GM18907 (cell line): ENCODE measurements around the gene TM9SF4.
"Not testable (repeated sequence)": the region's sequence is repeated elsewhere in the genome, so short reads cannot be mapped to it uniquely, and the experiment has no call there.

Source experiments
- ATAC-seq: cut with Tn5 transposase; IDR thresholded peaks from one replicate; pipeline ENCODE4 v1.9.1; 2021; ENCODE audit warnings: mild to moderate bottlenecking, moderate library complexity; ENCODE audit not compliant: unreplicated experiment

TM9SF4 gene

GRCh38 chr20:32089637-32090362 is 19.7 kb upstream of the TM9SF4 start:
- ATAC-seq = no peak

DNA sequence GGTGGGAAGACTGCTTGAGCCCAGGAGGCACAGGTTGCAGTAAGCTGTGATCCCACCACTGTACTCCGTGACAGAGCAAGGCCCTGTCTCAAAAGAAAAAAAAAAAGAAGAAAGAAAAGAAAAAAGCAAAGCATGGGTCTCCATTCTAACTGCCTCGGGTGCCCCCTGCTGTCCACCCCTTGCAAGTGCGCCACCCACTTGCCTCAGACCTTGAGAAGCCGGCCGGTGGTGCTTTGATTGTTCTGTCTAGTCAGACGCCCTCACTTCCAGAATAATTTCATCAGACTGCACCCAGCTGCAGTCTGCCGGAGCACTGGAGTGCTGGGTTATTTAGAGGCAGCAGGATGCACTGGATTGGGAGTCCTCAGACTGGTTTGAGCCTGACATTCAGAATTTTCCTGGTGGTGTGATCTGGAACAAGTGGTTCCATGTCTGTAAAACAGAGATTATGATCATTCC is 17.6 kb upstream of the TM9SF4 start:
- peak; percentile 67 for ATAC-seq

DNA sequence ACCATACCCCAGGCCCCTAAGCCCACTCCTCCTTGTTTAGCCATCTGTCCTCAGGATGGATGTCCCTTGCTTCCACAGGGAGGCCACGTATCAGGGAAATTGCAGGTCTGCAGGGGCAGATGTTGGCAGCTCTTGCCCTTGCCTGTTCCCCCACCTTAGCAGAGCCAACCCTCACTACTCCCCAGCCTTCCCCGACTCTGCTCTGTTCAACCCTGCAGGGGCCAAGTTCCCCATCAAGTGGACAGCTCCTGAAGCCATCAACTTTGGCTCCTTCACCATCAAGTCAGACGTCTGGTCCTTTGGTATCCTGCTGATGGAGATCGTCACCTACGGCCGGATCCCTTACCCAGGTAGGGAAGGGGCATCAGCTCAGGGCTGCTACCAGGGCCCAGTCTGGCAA is 10.7 kb upstream of the TM9SF4 start:
- no peak for ATAC-seq

GRCh38 chr20:32108814-32109391 is 611 bp upstream of the TM9SF4 start:
- ATAC-seq = no peak

DNA sequence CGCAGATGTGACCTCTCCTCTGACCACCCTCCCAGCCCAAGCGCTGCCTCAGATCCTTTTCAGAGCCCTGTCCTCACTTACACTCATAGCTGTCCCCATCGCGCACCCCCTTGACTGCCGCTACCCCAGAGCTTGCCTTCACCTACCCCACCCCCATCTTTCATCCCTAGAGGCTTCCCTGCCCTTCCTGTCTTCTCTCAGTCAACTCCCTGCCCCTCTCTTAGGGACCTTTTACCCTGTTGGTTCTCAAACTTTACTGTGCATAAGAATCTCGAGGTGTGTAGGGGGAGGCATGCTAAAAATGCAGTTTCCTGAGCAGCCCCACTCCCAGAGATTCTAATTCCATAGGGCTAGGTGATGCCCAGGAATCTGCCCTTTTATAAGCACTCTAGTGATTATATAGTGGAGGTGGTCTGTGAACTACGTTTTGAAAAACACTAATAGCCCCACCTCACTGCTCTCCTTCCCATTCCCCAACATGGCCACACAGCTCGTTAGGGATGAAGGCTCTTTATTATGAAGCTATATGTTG is 725 bp downstream of the TM9SF4 start:
- ATAC-seq = no peak

GRCh38 chr20:32110727-32111126 is 1.2 kb downstream of the TM9SF4 start:
- ATAC-seq = no peak

DNA sequence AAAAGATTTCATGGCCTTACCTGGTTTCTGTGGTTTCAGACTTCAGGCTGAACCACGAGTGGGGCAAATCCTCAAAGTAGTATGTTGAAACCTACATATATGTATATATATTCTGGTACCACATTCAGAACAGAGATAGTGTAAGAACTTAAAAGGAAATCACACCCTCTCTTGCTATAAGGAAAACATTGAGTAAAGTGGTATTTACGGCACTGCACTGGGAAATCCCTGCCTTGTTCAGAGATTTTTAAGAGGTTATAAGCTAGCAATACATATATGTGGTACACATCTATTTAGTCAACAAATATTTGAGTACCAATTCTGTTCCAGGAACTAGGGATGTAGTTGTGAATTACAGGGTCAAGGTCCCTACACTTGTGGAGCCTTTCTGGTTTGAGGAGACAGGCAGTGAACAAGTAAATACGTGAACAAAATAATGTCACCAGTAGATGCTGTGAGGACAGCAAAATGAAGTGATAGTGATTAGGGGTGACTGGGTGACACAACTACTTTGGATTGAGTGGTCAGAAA is 1.7 kb downstream of the TM9SF4 start:
- no peak for ATAC-seq

- no peak for ATAC-seq
Measured at GRCh38 chr20:32111753-32112152, 2.2 kb downstream of the TM9SF4 start.

- ATAC-seq = no peak
Measured at GRCh38 chr20:32112841-32113240, 3.3 kb downstream of the TM9SF4 start.

- no peak for ATAC-seq
Measured at GRCh38 chr20:32113591-32114260, 4.2 kb downstream of the TM9SF4 start.

DNA sequence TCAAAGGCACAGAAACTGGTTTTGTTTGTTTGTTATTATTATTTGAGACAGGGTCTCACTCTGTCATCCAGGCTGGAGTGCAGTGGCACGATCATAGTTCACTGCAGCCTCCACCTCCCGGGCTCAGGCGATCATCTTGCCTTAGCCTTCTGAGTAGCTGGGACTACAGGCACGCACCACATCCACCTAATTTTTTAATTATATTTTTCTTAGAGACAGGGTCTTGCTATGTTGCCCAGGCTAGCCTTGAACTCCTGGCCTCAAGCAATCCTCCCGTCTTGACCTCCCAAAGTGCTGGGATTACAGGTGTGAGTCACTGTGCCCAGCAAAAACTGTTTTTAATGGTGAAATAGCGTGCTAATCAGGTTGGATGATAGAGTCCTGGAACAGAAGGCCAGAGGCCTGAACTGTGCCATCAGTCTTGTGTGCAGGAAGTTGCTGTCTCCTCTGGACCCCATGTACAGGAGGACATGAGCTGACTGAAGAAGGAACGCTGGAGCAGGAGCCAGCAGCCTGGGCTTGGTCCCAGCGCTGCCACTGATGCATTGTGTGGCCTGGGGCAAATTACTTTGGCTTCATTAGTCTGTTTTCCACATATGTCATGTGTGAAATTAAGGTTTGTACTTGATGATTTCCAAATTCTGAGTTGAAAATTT is 4.9 kb downstream of the TM9SF4 start:
- no peak for ATAC-seq

DNA sequence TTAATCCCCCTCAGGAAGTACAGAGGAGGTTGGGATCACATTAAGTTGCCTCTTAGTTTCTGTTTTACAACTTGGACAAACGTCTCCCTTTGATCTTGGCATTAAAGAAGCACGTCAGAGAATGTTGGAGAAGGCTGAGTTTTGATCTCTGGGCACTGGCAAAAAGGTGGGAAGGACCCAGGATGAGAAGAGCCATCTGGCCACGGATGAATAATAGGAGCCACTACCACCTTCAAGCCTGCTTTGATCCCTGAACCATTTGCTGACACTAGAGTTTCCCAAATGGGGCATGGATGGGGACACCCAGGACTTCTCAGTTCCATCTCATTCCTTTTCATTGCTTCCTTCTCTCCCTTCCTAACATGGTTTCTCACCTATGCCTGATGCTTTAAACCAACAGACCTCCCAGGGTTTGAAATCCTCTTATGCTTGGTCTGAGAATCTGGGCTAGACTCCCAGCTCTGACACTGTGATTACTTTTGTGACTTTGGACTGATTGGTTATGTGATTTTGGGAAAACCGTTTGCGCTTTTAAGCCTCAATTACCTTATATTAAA is 5.8 kb downstream of the TM9SF4 start:
- no peak for ATAC-seq

DNA sequence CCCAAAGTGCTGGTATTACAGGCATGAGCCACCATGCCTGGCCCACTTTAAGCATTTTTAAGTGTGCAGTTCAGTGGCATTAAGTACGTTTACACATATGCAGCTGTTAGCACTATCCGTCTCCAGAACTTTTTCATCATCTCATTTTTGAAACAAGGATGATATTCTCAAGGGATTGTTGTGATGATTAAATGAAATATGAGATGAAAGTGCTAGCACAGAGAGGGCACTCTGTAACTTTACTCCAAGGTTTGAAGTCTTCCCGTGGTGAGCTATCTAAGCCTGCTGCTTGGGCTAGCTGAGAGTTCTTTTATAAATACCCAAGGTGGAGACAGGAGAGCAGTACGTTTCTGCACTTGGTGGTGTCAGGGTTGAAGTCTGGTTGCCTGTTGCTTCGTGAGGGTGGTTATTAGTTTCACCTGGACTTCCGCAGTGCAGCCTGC is 6.6 kb downstream of the TM9SF4 start:
- no peak for ATAC-seq

GRCh38 chr20:32116796-32117195 is 7.3 kb downstream of the TM9SF4 start:
- ATAC-seq = not testable (repeated sequence)

- ATAC-seq = not testable (repeated sequence)
Measured at GRCh38 chr20:32118427-32118826, 8.9 kb downstream of the TM9SF4 start.

DNA sequence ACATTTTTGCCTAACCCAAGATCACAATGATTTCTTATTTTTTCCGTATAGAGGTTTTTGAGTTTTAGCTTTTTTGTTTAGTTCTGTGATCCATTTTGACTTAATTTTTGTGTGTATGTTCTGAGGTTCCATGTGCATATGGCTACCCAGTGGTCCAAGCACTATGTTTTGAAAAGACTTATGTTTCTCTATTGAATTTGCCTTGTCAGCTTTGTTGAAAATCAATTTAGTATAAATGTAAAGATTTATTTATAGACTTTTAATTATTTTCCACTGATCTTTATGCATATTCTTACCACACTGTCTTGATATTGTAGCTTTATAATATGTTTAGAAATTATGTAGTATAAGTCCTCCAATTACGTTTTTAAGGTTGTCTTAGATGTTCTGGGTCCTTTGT is 10.2 kb downstream of the TM9SF4 start:
- ATAC-seq = no peak

GRCh38 chr20:32121908-32122307 is 12.4 kb downstream of the TM9SF4 start:
- ATAC-seq = not testable (repeated sequence)

GRCh38 chr20:32123088-32123487 is 13.6 kb downstream of the TM9SF4 start:
- ATAC-seq = no peak

DNA sequence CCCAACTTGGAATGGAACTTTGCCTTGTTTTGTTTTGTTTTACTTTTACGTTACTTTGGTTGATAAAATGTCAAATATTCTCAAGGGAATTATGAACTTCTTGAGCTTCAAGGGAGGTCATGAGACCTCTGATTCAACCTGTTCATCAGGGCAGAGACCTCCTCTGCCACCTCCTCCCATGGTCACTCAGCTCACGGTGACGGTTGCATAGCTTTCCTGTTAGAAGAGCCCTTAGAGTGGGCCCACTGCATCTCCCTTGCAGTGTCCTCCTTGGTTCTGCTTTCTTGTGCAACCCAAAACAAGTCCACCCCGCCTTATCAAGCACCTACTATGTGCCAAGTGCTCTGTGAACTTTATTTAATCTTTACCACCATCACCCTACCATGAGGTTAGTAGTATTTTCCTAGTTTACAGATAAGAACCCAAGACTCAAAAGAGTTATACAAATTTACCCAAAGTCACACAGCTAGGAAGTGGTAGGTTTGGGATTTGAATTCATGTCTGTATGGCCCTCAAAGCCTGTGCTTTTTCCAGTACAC is 15.5 kb downstream of the TM9SF4 start:
- ATAC-seq = no peak

- ATAC-seq = no peak
Measured at GRCh38 chr20:32125506-32125905, 16.0 kb downstream of the TM9SF4 start.
